ENCODE results near the gene INTS2.
"Not testable (repeated sequence)": the region's sequence is repeated elsewhere in the genome, so short reads cannot be mapped to it uniquely, and the experiment has no call there.

Gene INTS2

GRCh38 chr17:61927208-61928100 is at the start of gene INTS2:
Gene INTS2, minus strand, starts transcription at chr17:61927982. Its CDS starts 1,338 bp downstream, at chr17:61926644.
- peak; percentile 90 for DNase-seq (ENCODE audit: low read depth in 2 of 2)

- DNase-seq (ENCODE audit: low read depth in 2 of 2): no peak
These were observed 46.3 kb upstream of the INTS2 start for GRCh38 chr17:61974115-61974514.

- no peak for DNase-seq (ENCODE audit: low read depth in 2 of 2)
These were observed 44.5 kb upstream of the INTS2 start for GRCh38 chr17:61972311-61972710.

- no peak for DNase-seq (ENCODE audit: low read depth in 2 of 2)
These were observed 42.2 kb upstream of the INTS2 start for GRCh38 chr17:61970030-61970429.

GRCh38 chr17:61968757-61969156 is 41.0 kb upstream of the INTS2 start:
- no peak for DNase-seq (ENCODE audit: low read depth in 2 of 2)

- DNase-seq (ENCODE audit: low read depth in 2 of 2): no peak
These were observed 39.9 kb upstream of the INTS2 start for GRCh38 chr17:61967729-61968128.

- no peak for DNase-seq (ENCODE audit: low read depth in 2 of 2)
These were observed 38.4 kb upstream of the INTS2 start for GRCh38 chr17:61966191-61966590.

GRCh38 chr17:61955619-61956018 is 27.8 kb upstream of the INTS2 start:
- no peak for DNase-seq (ENCODE audit: low read depth in 2 of 2)

- no peak for DNase-seq (ENCODE audit: low read depth in 2 of 2)
These were observed 19.7 kb upstream of the INTS2 start for GRCh38 chr17:61947367-61948078.

GRCh38 chr17:61946359-61946758 is 18.6 kb upstream of the INTS2 start:
- no peak for DNase-seq (ENCODE audit: low read depth in 2 of 2)

GRCh38 chr17:61943117-61943516 is 15.3 kb upstream of the INTS2 start:
- no peak for DNase-seq (ENCODE audit: low read depth in 2 of 2)

GRCh38 chr17:61942085-61942484 is 14.3 kb upstream of the INTS2 start:
- no peak for DNase-seq (ENCODE audit: low read depth in 2 of 2)

- no peak for DNase-seq (ENCODE audit: low read depth in 2 of 2)
These were observed 287 bp upstream of the INTS2 start for GRCh38 chr17:61928101-61928436.

GRCh38 chr17:61926826-61927207 is 965 bp downstream of the INTS2 start:
- DNase-seq (ENCODE audit: low read depth in 2 of 2): no peak

GRCh38 chr17:61915162-61915561 is 12.6 kb downstream of the INTS2 start:
- DNase-seq (ENCODE audit: low read depth in 2 of 2): not testable (repeated sequence)

- no peak for DNase-seq (ENCODE audit: low read depth in 2 of 2)
These were observed 19.3 kb downstream of the INTS2 start for GRCh38 chr17:61908292-61909037.

- no peak for DNase-seq (ENCODE audit: low read depth in 2 of 2)
These were observed 20.4 kb downstream of the INTS2 start for GRCh38 chr17:61907361-61907760.

GRCh38 chr17:61904094-61904710 is 23.6 kb downstream of the INTS2 start:
- DNase-seq (ENCODE audit: low read depth in 2 of 2): no peak

- DNase-seq (ENCODE audit: low read depth in 2 of 2): no peak
These were observed 24.5 kb downstream of the INTS2 start for GRCh38 chr17:61903251-61903650.

- no peak for DNase-seq (ENCODE audit: low read depth in 2 of 2)
These were observed 30.1 kb downstream of the INTS2 start for GRCh38 chr17:61897548-61898180.

- DNase-seq (ENCODE audit: low read depth in 2 of 2): no peak
These were observed 32.4 kb downstream of the INTS2 start for GRCh38 chr17:61895391-61895790.
